NCI-H1417 treated with DMSO at 0.1 percent for 48 hours (cell line): Measurements from ENCODE around the gene AP1G2.
"Not testable (repeated sequence)": the region's sequence is repeated elsewhere in the genome, so short reads cannot be mapped to it uniquely, and the experiment has no call there.

ENCODE experiments used
- DNase-seq: peaks from one replicate; lab custom pipeline; 2025; lab: John Stamatoyannopoulos, UW

The AP1G2 gene

GRCh38 chr14:23567186-23568020 is at the start of gene AP1G2:
TSS of gene AP1G2 (minus strand) at chr14:23567791. CDS start at chr14:23567314, 477 bp downstream.
- DNase-seq = peak; percentile 71

GRCh38 chr14:23615856-23616255 is 48.3 kb upstream of the AP1G2 start:
- no peak for DNase-seq

- no peak for DNase-seq
Observed at GRCh38 chr14:23614395-23614828, 46.8 kb upstream of the AP1G2 start.

GRCh38 chr14:23613242-23614070 is 45.9 kb upstream of the AP1G2 start:
- DNase-seq = no peak

GRCh38 chr14:23612802-23613201 is 45.2 kb upstream of the AP1G2 start:
- DNase-seq = no peak

- no peak for DNase-seq
Observed at GRCh38 chr14:23612354-23612732, 44.8 kb upstream of the AP1G2 start.

GRCh38 chr14:23610815-23611289 is 43.3 kb upstream of the AP1G2 start:
- DNase-seq = no peak

GRCh38 chr14:23610090-23610814 is 42.7 kb upstream of the AP1G2 start:
- no peak for DNase-seq

- not testable (repeated sequence) for DNase-seq
Observed at GRCh38 chr14:23609411-23610089, 42.0 kb upstream of the AP1G2 start.

GRCh38 chr14:23609001-23609400 is 41.4 kb upstream of the AP1G2 start:
- DNase-seq = no peak

GRCh38 chr14:23608454-23608853 is 40.9 kb upstream of the AP1G2 start:
- no peak for DNase-seq

GRCh38 chr14:23605931-23606585 is 38.5 kb upstream of the AP1G2 start:
- DNase-seq = no peak

GRCh38 chr14:23604675-23605170 is 37.1 kb upstream of the AP1G2 start:
- no peak for DNase-seq

- DNase-seq = no peak
Observed at GRCh38 chr14:23604148-23604547, 36.6 kb upstream of the AP1G2 start.

- DNase-seq = no peak
Observed at GRCh38 chr14:23603103-23603502, 35.5 kb upstream of the AP1G2 start.

GRCh38 chr14:23602181-23603095 is 34.8 kb upstream of the AP1G2 start:
- DNase-seq = no peak

- DNase-seq = no peak
Observed at GRCh38 chr14:23601845-23602180, 34.2 kb upstream of the AP1G2 start.

GRCh38 chr14:23601424-23601823 is 33.8 kb upstream of the AP1G2 start:
- no peak for DNase-seq

GRCh38 chr14:23600806-23601205 is 33.2 kb upstream of the AP1G2 start:
- no peak for DNase-seq

GRCh38 chr14:23600322-23600707 is 32.7 kb upstream of the AP1G2 start:
- no peak for DNase-seq
